CD8-positive, alpha-beta memory T cell (primary cell): ENCODE results near the gene FAM89B. TPM values are rescaled to one million over a fixed set of nuclear protein-coding genes. Genes with fewer than 3 reads are reported as not detected.

Source experiments
- CTCF ChIA-PET: fragments of 350-600 bp; sonication (Branson Sonifier 250); formaldehyde crosslinking; loops from one replicate; lab custom pipeline; 2021; ENCODE audit warnings: antibody characterized with exemption; lab: Charles Lee
- POLR2A ChIA-PET: fragments of 350-600 bp; sonication (Branson Sonifier 250); formaldehyde crosslinking; loops from one replicate; lab custom pipeline; 2021; ENCODE audit warnings: antibody characterized with exemption; lab: Charles Lee
- DNase-seq, 5 donors: peaks; one replicate each; pipeline versions ENCODE4 v3.0.0 to v3.0.0-alpha.2; 2020 to 2022; ENCODE audit warnings: mixed read lengths in 1 of 5
- H3K27ac ChIP-seq: one replicate; pipeline ENCODE4 v1.7.0; 2013; ENCODE audit warnings: low read depth, mild to moderate bottlenecking, low read length, moderate library complexity
- H3K27me3 ChIP-seq: 2 replicates; pipeline ENCODE4 v1.7.0; 2013; ENCODE audit warnings: low read length, mild to moderate bottlenecking; ENCODE audit not compliant: insufficient read depth, poor library complexity, severe bottlenecking
- H3K36me3 ChIP-seq: 2 replicates; pipeline ENCODE4 v1.7.0; 2013; ENCODE audit warnings: mild to moderate bottlenecking, low read length, moderate library complexity; ENCODE audit not compliant: insufficient read depth
- H3K4me1 ChIP-seq: 2 replicates; pipeline ENCODE4 v1.7.0; 2013; ENCODE audit warnings: mild to moderate bottlenecking, low read length, moderate library complexity; ENCODE audit not compliant: insufficient read depth
- H3K4me3 ChIP-seq: 2 replicates; pipeline ENCODE4 v1.7.0; 2013; ENCODE audit warnings: mild to moderate bottlenecking, low read length
- H3K9me3 ChIP-seq: 2 replicates; pipeline ENCODE4 v1.7.0; 2013; ENCODE audit warnings: mild to moderate bottlenecking, low read length
- H3K27ac Mint-ChIP-seq, 8 donors: one replicate each; pipeline ENCODE4 v1.8.0; 2020 to 2021; ENCODE audit warnings: mixed read lengths in 8 of 8, mild to moderate bottlenecking in 6 of 8, inconsistent platforms in 3 of 8, moderate library complexity in 3 of 8
- H3K27me3 Mint-ChIP-seq, 2 donors: one replicate each; pipeline ENCODE4 v1.8.0; 2020 to 2021; ENCODE audit warnings: mixed read lengths in 2 of 2, mild to moderate bottlenecking in 1 of 2, moderate library complexity in 1 of 2
- H3K36me3 Mint-ChIP-seq, 3 donors: one replicate each; pipeline ENCODE4 v1.8.0; 2020 to 2021; ENCODE audit warnings: mixed read lengths in 3 of 3, inconsistent platforms in 1 of 3, mild to moderate bottlenecking in 1 of 3
- H3K4me1 Mint-ChIP-seq, 3 donors: one replicate each; pipeline ENCODE4 v1.8.0; 2020 to 2021; ENCODE audit warnings: mixed read lengths in 3 of 3, inconsistent platforms in 1 of 3, mild to moderate bottlenecking in 1 of 3
- H3K4me3 Mint-ChIP-seq, 7 donors: one replicate each; pipeline ENCODE4 v1.8.0; 2020 to 2021; ENCODE audit warnings: mixed read lengths in 7 of 7, mild to moderate bottlenecking in 6 of 7, moderate library complexity in 4 of 7, inconsistent platforms in 2 of 7
- H3K9me3 Mint-ChIP-seq, 5 donors: one replicate each; pipeline ENCODE4 v1.8.0; 2020 to 2022; ENCODE audit warnings: mixed read lengths in 5 of 5, mild to moderate bottlenecking in 3 of 5, moderate library complexity in 2 of 5, inconsistent platforms in 1 of 5
- polyA plus RNA-seq: library from polyadenylated mRNA; unstranded; fragments of 300-500 nt; fragmentation: Illumina TruSeq; gene quantifications from one replicate; pipeline ENCODE4 v1.2.3, GENCODE V29; 2021
- total RNA-seq, 2 experiments: library from RNA; stranded (reverse); gene quantifications; one replicate each; pipeline ENCODE4 v1.2.3, GENCODE V29; 2021

The FAM89B gene
- total and polyA plus RNA-seq, 3 experiments from 2014 or later, result 30.8 to 138 (median 34.1) TPM

- H3K4me3 Mint-ChIP-seq, result peak overlapping the region; percentile 47 to 90 (median 83)
- peaks cover 3 to 19% (median 10%) of the 10 kb centered on the region in 3 donors for H3K36me3 Mint-ChIP-seq
- peak; percentile 50 to 75 (median 55) for DNase-seq
- H3K9me3 ChIP-seq, result no peaks in the 10 kb centered on the region
- H3K9me3 Mint-ChIP-seq, result no peaks in the 10 kb centered on the region
- H3K4me1 ChIP-seq, result peaks cover 49% of the 10 kb centered on the region
- no peaks in the 10 kb centered on the region for H3K27me3 Mint-ChIP-seq
- ChIA-PET POLR2A (interaction anchor here (0.6 to 4.7 kb wide), 5 partner anchors 12 to 40 kb away, joined by 3 to 16 read pairs (median 9); partner anchors contain the start of gene ZNRD2), CTCF (interaction anchor here (1.0 to 12.4 kb wide), 6 partner anchors 9 to 43 kb away, joined by 3 to 258 read pairs (median 6); partner anchors contain the start of genes FAM89B, KCNK7 and ZNRD2)
- no peaks in the 10 kb centered on the region for H3K36me3 ChIP-seq
- peak overlapping the region; percentile 9 for H3K27ac ChIP-seq
- peaks cover 45 to 55% (median 53%) of the 10 kb centered on the region in 3 donors for H3K4me1 Mint-ChIP-seq
- no peaks in the 10 kb centered on the region for H3K27me3 ChIP-seq
- peak overlapping the region; percentile 66 to 96 (median 90) for H3K27ac Mint-ChIP-seq
- H3K4me3 ChIP-seq, result peak overlapping the region; percentile 54
Observed at GRCh38 chr11:65547446-65548125, 24.8 kb upstream of the FAM89B start.

- peak overlapping the region; percentile 45 to 83 (median 55) for H3K4me3 Mint-ChIP-seq
- H3K4me1 Mint-ChIP-seq, result peaks cover 47 to 63% (median 56%) of the 10 kb centered on the region in 3 donors
Observed at GRCh38 chr11:65548395-65548794, 23.9 kb upstream of the FAM89B start.

GRCh38 chr11:65549096-65549495, 23.2 kb upstream of the FAM89B start:
- Histone ChIP-seq H3K4me1 (peaks cover 62% of the 10 kb centered on the region), H3K9me3 (no peaks in the 10 kb centered on the region), H3K36me3 (no peaks in the 10 kb centered on the region), H3K27me3 (no peaks in the 10 kb centered on the region), H3K27ac (no peak overlapping the region), H3K4me3 (no peak overlapping the region)
- Mint-ChIP-seq H3K27me3 (no peaks in the 10 kb centered on the region), H3K4me1 (peaks cover 47 to 66% (median 56%) of the 10 kb centered on the region in 3 donors), H3K4me3 (peak overlapping the region in 3 of 7 donors; percentile 31 to 83 (median 40)), H3K36me3 (peaks cover 3 to 19% (median 11%) of the 10 kb centered on the region in 3 donors), H3K9me3 (no peaks in the 10 kb centered on the region), H3K27ac (peak overlapping the region in 6 of 8 donors; percentile 7 to 92 (median 56))
- no peak for DNase-seq
- ChIA-PET CTCF (interaction anchor here (0.8 to 5.7 kb wide), 3 partner anchors 9 to 39 kb away, joined by 3 to 35 read pairs (median 8); partner anchors contain the start of genes FAM89B and ZNRD2), POLR2A (interaction anchor here (0.9 kb wide), 1 partner anchor 8 kb away, joined by 3 read pairs; no protein-coding TSS in a partner anchor)

More at GRCh38 chr11:65548395-65548794, 23.9 kb upstream of the FAM89B start:
- POLR2A ChIA-PET, result interaction anchor here (0.6 to 0.9 kb wide), 2 partner anchors 9 to 24 kb away, joined by 3 read pairs; partner anchors contain the start of gene SCYL1
- Mint-ChIP-seq H3K9me3 (no peaks in the 10 kb centered on the region), H3K36me3 (peaks cover 3 to 19% (median 11%) of the 10 kb centered on the region in 3 donors), H3K27ac (peak overlapping the region; percentile 66 to 94 (median 88)), H3K27me3 (no peaks in the 10 kb centered on the region)
- DNase-seq, result no peak
- H3K9me3 ChIP-seq, result no peaks in the 10 kb centered on the region
- no peaks in the 10 kb centered on the region for H3K36me3 ChIP-seq
- CTCF ChIA-PET, result interaction anchor here (0.8 to 5.7 kb wide), 4 partner anchors 8 to 39 kb away, joined by 3 to 35 read pairs (median 6); partner anchors contain the start of genes FAM89B and ZNRD2
- H3K4me3 ChIP-seq, result no peak overlapping the region
- no peaks in the 10 kb centered on the region for H3K27me3 ChIP-seq
- H3K27ac ChIP-seq, result no peak overlapping the region
- H3K4me1 ChIP-seq, result peaks cover 55% of the 10 kb centered on the region

- peaks cover 75% of the 10 kb centered on the region for H3K4me1 ChIP-seq
- no peaks in the 10 kb centered on the region for H3K27me3 ChIP-seq
- H3K27ac Mint-ChIP-seq, result peak overlapping the region; percentile 51 to 97 (median 80)
- H3K4me1 Mint-ChIP-seq, result peaks cover 56 to 77% (median 62%) of the 10 kb centered on the region in 3 donors
- H3K36me3 ChIP-seq, result no peaks in the 10 kb centered on the region
- no peaks in the 10 kb centered on the region for H3K27me3 Mint-ChIP-seq
- no peak overlapping the region for H3K27ac ChIP-seq
- DNase-seq, result peak; percentile 43 to 73 (median 54)
- CTCF ChIA-PET, result interaction anchor here (0.9 to 4.1 kb wide), 14 partner anchors 8 to 81 kb away, joined by 3 to 41 read pairs (median 4); partner anchors contain the start of genes FAM89B and ZNRD2
- H3K9me3 ChIP-seq, result no peaks in the 10 kb centered on the region
- peaks cover 3 to 18% (median 11%) of the 10 kb centered on the region in 3 donors for H3K36me3 Mint-ChIP-seq
- H3K4me3 Mint-ChIP-seq, result peak overlapping the region in 5 of 7 donors; percentile 3 to 32 (median 13)
- H3K4me3 ChIP-seq, result peak overlapping the region; percentile 17
- POLR2A ChIA-PET, result interaction anchor here (0.6 to 1.5 kb wide), 2 partner anchors 11 to 50 kb away, joined by 3 to 5 read pairs; no protein-coding TSS in a partner anchor
- no peaks in the 10 kb centered on the region for H3K9me3 Mint-ChIP-seq
Observed at GRCh38 chr11:65551572-65552387, 20.6 kb upstream of the FAM89B start.

- Histone ChIP-seq H3K36me3 (no peaks in the 10 kb centered on the region), H3K4me3 (peak overlapping the region; percentile 19), H3K27ac (no peak overlapping the region), H3K9me3 (no peaks in the 10 kb centered on the region), H3K27me3 (no peaks in the 10 kb centered on the region), H3K4me1 (peaks cover 74% of the 10 kb centered on the region)
- ChIA-PET POLR2A (interaction anchor here (0.7 to 1.5 kb wide), 6 partner anchors 12 to 63 kb away, joined by 3 to 5 read pairs (median 4); partner anchors contain the start of genes FAM89B, PCNX3 and ZNRD2), CTCF (interaction anchor here (0.9 to 4.1 kb wide), 13 partner anchors 8 to 80 kb away, joined by 3 to 41 read pairs (median 4); partner anchors contain the start of genes FAM89B and ZNRD2)
- H3K27ac Mint-ChIP-seq, result peak overlapping the region; percentile 29 to 89 (median 70)
- DNase-seq, result no peak
- peak overlapping the region in 5 of 7 donors; percentile 3 to 42 (median 22) for H3K4me3 Mint-ChIP-seq
- peaks cover 61 to 79% (median 67%) of the 10 kb centered on the region in 3 donors for H3K4me1 Mint-ChIP-seq
- peaks cover 3 to 18% (median 11%) of the 10 kb centered on the region in 3 donors for H3K36me3 Mint-ChIP-seq
- H3K9me3 Mint-ChIP-seq, result no peaks in the 10 kb centered on the region
- H3K27me3 Mint-ChIP-seq, result peaks cover 0 to 2% of the 10 kb centered on the region in 2 donors
Observed at GRCh38 chr11:65552388-65552951, 19.9 kb upstream of the FAM89B start.

- no peaks in the 10 kb centered on the region for H3K9me3 ChIP-seq
- H3K4me1 ChIP-seq, result peaks cover 64% of the 10 kb centered on the region
- no peaks in the 10 kb centered on the region for H3K27me3 ChIP-seq
- no peaks in the 10 kb centered on the region for H3K36me3 ChIP-seq
- Mint-ChIP-seq H3K9me3 (no peaks in the 10 kb centered on the region), H3K4me1 (peaks cover 52 to 71% (median 58%) of the 10 kb centered on the region in 3 donors), H3K4me3 (peak overlapping the region in 4 of 7 donors; percentile 34 to 48 (median 38)), H3K27ac (peak overlapping the region in 2 of 8 donors; percentile 45 to 84), H3K27me3 (peaks cover 0 to 2% of the 10 kb centered on the region in 2 donors), H3K36me3 (peaks cover 3 to 16% (median 11%) of the 10 kb centered on the region in 3 donors)
- ChIA-PET POLR2A (interaction anchor here (0.7 to 1.5 kb wide), 6 partner anchors 12 to 62 kb away, joined by 3 to 5 read pairs (median 4); partner anchors contain the start of genes FAM89B, PCNX3 and ZNRD2), CTCF (interaction anchor here (1.6 to 4.1 kb wide), 6 partner anchors 8 to 34 kb away, joined by 4 to 41 read pairs (median 14); partner anchors contain the start of genes FAM89B and ZNRD2)
- DNase-seq, result peak; percentile 50 to 82 (median 64)
- peak overlapping the region; percentile 51 for H3K27ac ChIP-seq
- H3K4me3 ChIP-seq, result peak overlapping the region; percentile 41
Observed at GRCh38 chr11:65553301-65554001, 18.9 kb upstream of the FAM89B start.
